GM12878 (cell line): ENCODE measurements around the gene CD48. TPM values are rescaled to one million over a fixed set of nuclear protein-coding genes. Genes with fewer than 3 reads are reported as not detected.

Experiments
- ATAC-seq: fragments of 200-7000 bp; cut with Tn5 transposase; 3 replicates; pipeline ENCODE4 v1.9.1; 2020; ENCODE audit warnings: mild to moderate bottlenecking, moderate library complexity
- BruUV-seq: library from RNA; stranded (reverse); fragments of 400-500 nt; replicated peaks from 2 replicates; lab custom pipeline; 2021; lab: Mats Ljungman, UMichigan
- CTCF ChIA-PET: fragments of 300-600 bp; sonication (Branson Sonifier 250); formaldehyde crosslinking; extraction: SDS; loops from one replicate; lab custom pipeline; 2021; ENCODE audit warnings: inconsistent platforms; lab: Yijun Ruan, JAX
- POLR2A ChIA-PET: fragments of 350-600 bp; formaldehyde crosslinking; extraction: SDS; loops from one replicate; lab custom pipeline; 2021; ENCODE audit warnings: inconsistent platforms; lab: Charles Lee
- RAD21 ChIA-PET: fragments of 300-600 bp; sonication (Branson Sonifier 250); formaldehyde crosslinking; loops from one replicate; lab custom pipeline; 2023; ENCODE audit warnings: antibody characterized with exemption; ENCODE audit not compliant: unreplicated experiment; lab: Charles Lee
- SMC1A ChIA-PET: fragments of 300-600 bp; sonication (Branson Sonifier 250); formaldehyde crosslinking; loops from one replicate; lab custom pipeline; 2023; ENCODE audit not compliant: unreplicated experiment, uncharacterized antibody; lab: Charles Lee
- DNase-seq: peaks from one replicate; pipeline ENCODE4 v3.0.0-alpha.2; 2011; ENCODE audit warnings: low read depth, low spot score
- FAIRE-seq: peaks from 3 replicates; lab custom pipeline; 2011; peaks lifted over from hg19 to GRCh38; lab: Jason Lieb, UNC
- H2AFZ ChIP-seq: 2 replicates; pipeline ENCODE4 v1.6.0; 2011; ENCODE audit warnings: low read depth, low read length, control low read depth; ENCODE audit not compliant: control insufficient read depth
- H3K27ac ChIP-seq: 2 replicates; pipeline ENCODE4 v1.5.1; 2011; ENCODE audit warnings: control low read depth; ENCODE audit not compliant: control insufficient read depth, insufficient read depth
- H3K27me3 ChIP-seq, 2 experiments: replicated peaks in 1 of 2; 2 replicates each; pipeline versions ENCODE4 v1.6.0 to v1.6.1; 2011; ENCODE audit warnings: low read length in 1 of 2; ENCODE audit not compliant: control insufficient read depth in 2 of 2, insufficient read depth in 2 of 2
- H3K36me3 ChIP-seq, 2 experiments: 2 replicates each; pipeline ENCODE4 v1.5.1; 2011; ENCODE audit warnings: low read length in 1 of 2; ENCODE audit not compliant: control insufficient read depth in 2 of 2, insufficient read depth in 2 of 2
- H3K4me1 ChIP-seq: 2 replicates; pipeline ENCODE4 v1.6.1; 2011; ENCODE audit warnings: mild to moderate bottlenecking, low read length, moderate library complexity, mixed read lengths; ENCODE audit not compliant: control insufficient read depth, insufficient read depth
- H3K4me2 ChIP-seq: 2 replicates; pipeline ENCODE4 v1.6.0; 2011; ENCODE audit warnings: control low read depth; ENCODE audit not compliant: control insufficient read depth, insufficient read depth
- H3K4me3 ChIP-seq: fragments of 200-600 bp; sonication (generic); 2 replicates; pipeline ENCODE4 v1.5.1; 2016
- H3K79me2 ChIP-seq: 2 replicates; pipeline ENCODE4 v1.6.0; 2011; ENCODE audit warnings: low read length; ENCODE audit not compliant: control insufficient read depth, insufficient read depth
- H3K9ac ChIP-seq: 2 replicates; pipeline ENCODE4 v1.8.0; 2011; ENCODE audit warnings: low read length, control low read depth, mixed read lengths; ENCODE audit not compliant: control insufficient read depth, insufficient read depth
- H3K9me3 ChIP-seq: replicated peaks from 3 replicates; pipeline ENCODE4 v1.5.1; 2011; ENCODE audit warnings: mild to moderate bottlenecking, low read length; ENCODE audit not compliant: control insufficient read depth, insufficient read depth
- H4K20me1 ChIP-seq: 2 replicates; pipeline ENCODE4 v1.6.0; 2011; ENCODE audit not compliant: control insufficient read depth, insufficient read depth
- ATF2 ChIP-seq: IDR thresholded peaks from 2 replicates; pipeline ENCODE4 v1.6.1; 2012; ENCODE audit warnings: low read length, inconsistent platforms
- CHD4 ChIP-seq: fragments of 200-600 bp; sonication (generic); IDR thresholded peaks from 2 replicates; pipeline ENCODE4 v1.6.1; 2016; ENCODE audit warnings: mild to moderate bottlenecking
- IKZF1 ChIP-seq: fragments of 450-650 bp; conservative IDR thresholded peaks from 2 replicates; pipeline ENCODE4 v1.6.1; 2017; ENCODE audit warnings: antibody characterized with exemption, mild to moderate bottlenecking
- NFIC ChIP-seq: IDR thresholded peaks from 2 replicates; pipeline ENCODE4 v1.6.1; 2012; ENCODE audit warnings: low read depth, mild to moderate bottlenecking, inconsistent platforms, low read length, moderate library complexity
- NR2F1 ChIP-seq: fragments of 450-650 bp; conservative IDR thresholded peaks from 2 replicates; pipeline ENCODE4 v1.6.1; 2017; ENCODE audit warnings: mild to moderate bottlenecking
- PML ChIP-seq: IDR thresholded peaks from 2 replicates; pipeline ENCODE4 v1.6.1; 2012; ENCODE audit warnings: low read length, inconsistent platforms
- POU2F2 ChIP-seq: IDR thresholded peaks from 3 replicates; pipeline ENCODE4 v1.6.1; 2011; ENCODE audit warnings: low read depth, mild to moderate bottlenecking, low read length, borderline replicate concordance
- RB1 ChIP-seq: fragments of 450-650 bp; formaldehyde crosslinking; IDR thresholded peaks from 2 replicates; pipeline ENCODE4 v1.6.1; 2017; ENCODE audit warnings: mild to moderate bottlenecking, borderline replicate concordance
- RBBP5 ChIP-seq: fragments of 200-600 bp; sonication (generic); conservative IDR thresholded peaks from 2 replicates; pipeline ENCODE4 v1.6.1; 2016
- RELA ChIP-seq: fragments of 450-650 bp; IDR thresholded peaks from 2 replicates; pipeline ENCODE4 v1.8.0; 2014; ENCODE audit warnings: borderline replicate concordance; ENCODE audit not compliant: partially characterized antibody
- SP1 ChIP-seq: IDR thresholded peaks from one replicate; pipeline ENCODE4 v1.6.1; 2011; ENCODE audit warnings: low read depth, low read length
- SPI1 ChIP-seq: IDR thresholded peaks from 2 replicates; pipeline ENCODE4 v1.6.1; 2011; ENCODE audit warnings: low read depth, mild to moderate bottlenecking, low read length, moderate library complexity, borderline replicate concordance; ENCODE audit not compliant: insufficient read depth
- ZNF622 ChIP-seq: fragments of 450-650 bp; IDR thresholded peaks from 2 replicates; pipeline ENCODE4 v1.6.1; 2017; ENCODE audit warnings: mild to moderate bottlenecking, inconsistent platforms
- ZZZ3 ChIP-seq: IDR thresholded peaks from 2 replicates; pipeline ENCODE4 v1.6.1; 2011; ENCODE audit warnings: low read depth; ENCODE audit not compliant: control insufficient read depth, insufficient read length
- WGBS: methylation state at CpG from one replicate; pipeline ENCODE4 v1.1.6; 2016; ENCODE audit warnings: low lambda C conversion rate; ENCODE audit not compliant: insufficient replicate concordance, insufficient coverage; ENCODE audit errors: missing lambda C conversion rate; 5-methylcytosine and 5-hydroxymethylcytosine counted together
- in situ Hi-C: fragments of 300-500 bp; cut with MboI; formaldehyde crosslinking; loops from 9 replicates; pipeline ENCODE4 v1.14.3; 2018; ENCODE audit warnings: mixed read lengths
- intact Hi-C: fragments of 100-400 bp; cut with micrococcal nuclease; formaldehyde crosslinking; loops from one replicate; pipeline ENCODE4 v1.14.2; 2022; ENCODE audit not compliant: unreplicated experiment
- polyA plus RNA-seq, 11 experiments: library from polyadenylated mRNA; depleted of rRNA in 4 of 11; unstranded in 6 of 11; stranded (reverse) in 5 of 11; fragments of >200 nt; fragmentation: Nextera tagmentation in 4 of 11; fragmentation: Illumina TruSeq in 1 of 11; extraction: Ambion mirVana in 4 of 11; extraction: Trizol in 1 of 11; gene quantifications; 1 replicate in 1 of 11; 2 replicates in 10 of 11; pipeline versions ENCODE4 v1.2.1 to v1.2.3, GENCODE V29; 2011 to 2016; ENCODE audit warnings: inconsistent platforms in 2 of 11, missing spikeins in 2 of 11, low read depth in 1 of 11
- total RNA-seq, 4 experiments: library from RNA; depleted of rRNA in 3 of 4; stranded (reverse); fragments of >200 nt in 3 of 4; fragmentation: Illumina TruSeq in 1 of 4; extraction: Trizol in 1 of 4; gene quantifications; 2 replicates each; pipeline versions ENCODE4 v1.2.1 to v1.2.3, GENCODE V29; 2013 to 2021
- TF ChIP-seq, protein P1 (sequence below): fragments of 450-650 bp; formaldehyde crosslinking; IDR thresholded peaks from 2 replicates; pipeline ENCODE4 v1.4.0; 2022; ENCODE audit warnings: mild to moderate bottlenecking, moderate library complexity
- TF ChIP-seq, protein P2 (sequence below): fragments of 450-650 bp; IDR thresholded peaks from 2 replicates; pipeline ENCODE4 v1.6.1; 2017; ENCODE audit warnings: mild to moderate bottlenecking, moderate library complexity

Gene CD48
- total and polyA plus RNA-seq, 10 of the 15 experiments (the other 5 are each of a cell fraction or from before 2014, with no cell fraction given): 302 to 1,315 (median 430) TPM

GRCh38 chr1:160718210-160718609 lies 6.6 kb upstream of the CD48 start:
- no peak overlapping the region for H3K9ac ChIP-seq
- POLR2A ChIA-PET: interaction anchor here (0.8 to 1.1 kb wide), 2 partner anchors 51 to 395 kb away, joined by 3 to 4 read pairs; no protein-coding TSS in a partner anchor
- no peak for FAIRE-seq

More at GRCh38 chr1:160718210-160718609, 6.6 kb upstream of the CD48 start:
- ATAC-seq (no peak), DNase-seq (no peak)
- SMC1A ChIA-PET: no interaction called here
- no TSS peak for BruUV-seq
- H3K4me3 ChIP-seq: no peak overlapping the region
- RAD21 ChIA-PET: no interaction called here
- no peaks in the 10 kb centered on the region for H3K27me3 ChIP-seq
- intact Hi-C loops (no loop called here), in situ Hi-C loops (no loop called here)
- H3K4me1 ChIP-seq: peaks cover 8% of the 10 kb centered on the region; the same call in 1 of the 2 replicates
- TF ChIP-seq SPI1: no peak
- TF ChIP-seq ZNF622: no peak
- TF ChIP-seq RBBP5: no peak
- no peak for TF ChIP-seq ATF2
- TF ChIP-seq, protein P1, sequence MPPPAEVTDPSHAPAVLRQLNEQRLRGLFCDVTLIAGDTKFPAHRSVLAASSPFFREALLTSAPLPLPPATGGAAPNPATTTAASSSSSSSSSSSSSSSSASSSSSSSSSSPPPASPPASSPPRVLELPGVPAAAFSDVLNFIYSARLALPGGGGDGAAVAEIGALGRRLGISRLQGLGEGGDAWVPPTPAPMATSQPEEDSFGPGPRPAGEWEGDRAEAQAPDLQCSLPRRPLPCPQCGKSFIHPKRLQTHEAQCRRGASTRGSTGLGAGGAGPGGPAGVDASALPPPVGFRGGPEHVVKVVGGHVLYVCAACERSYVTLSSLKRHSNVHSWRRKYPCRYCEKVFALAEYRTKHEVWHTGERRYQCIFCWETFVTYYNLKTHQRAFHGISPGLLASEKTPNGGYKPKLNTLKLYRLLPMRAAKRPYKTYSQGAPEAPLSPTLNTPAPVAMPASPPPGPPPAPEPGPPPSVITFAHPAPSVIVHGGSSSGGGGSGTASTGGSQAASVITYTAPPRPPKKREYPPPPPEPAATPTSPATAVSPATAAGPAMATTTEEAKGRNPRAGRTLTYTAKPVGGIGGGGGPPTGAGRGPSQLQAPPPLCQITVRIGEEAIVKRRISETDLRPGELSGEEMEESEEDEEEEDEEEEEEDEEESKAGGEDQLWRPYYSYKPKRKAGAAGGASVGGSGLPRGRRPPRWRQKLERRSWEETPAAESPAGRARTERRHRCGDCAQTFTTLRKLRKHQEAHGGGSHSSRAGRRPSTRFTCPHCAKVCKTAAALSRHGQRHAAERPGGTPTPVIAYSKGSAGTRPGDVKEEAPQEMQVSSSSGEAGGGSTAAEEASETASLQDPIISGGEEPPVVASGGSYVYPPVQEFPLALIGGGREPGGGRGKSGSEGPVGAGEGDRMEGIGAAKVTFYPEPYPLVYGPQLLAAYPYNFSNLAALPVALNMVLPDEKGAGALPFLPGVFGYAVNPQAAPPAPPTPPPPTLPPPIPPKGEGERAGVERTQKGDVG (CRISPR knock-in tag): no peak
- no peak for TF ChIP-seq CHD4
- no peak for TF ChIP-seq NFIC
- no peak for TF ChIP-seq ZZZ3
- no peak for TF ChIP-seq RELA
- TF ChIP-seq RB1: no peak
- TF ChIP-seq, protein P2, sequence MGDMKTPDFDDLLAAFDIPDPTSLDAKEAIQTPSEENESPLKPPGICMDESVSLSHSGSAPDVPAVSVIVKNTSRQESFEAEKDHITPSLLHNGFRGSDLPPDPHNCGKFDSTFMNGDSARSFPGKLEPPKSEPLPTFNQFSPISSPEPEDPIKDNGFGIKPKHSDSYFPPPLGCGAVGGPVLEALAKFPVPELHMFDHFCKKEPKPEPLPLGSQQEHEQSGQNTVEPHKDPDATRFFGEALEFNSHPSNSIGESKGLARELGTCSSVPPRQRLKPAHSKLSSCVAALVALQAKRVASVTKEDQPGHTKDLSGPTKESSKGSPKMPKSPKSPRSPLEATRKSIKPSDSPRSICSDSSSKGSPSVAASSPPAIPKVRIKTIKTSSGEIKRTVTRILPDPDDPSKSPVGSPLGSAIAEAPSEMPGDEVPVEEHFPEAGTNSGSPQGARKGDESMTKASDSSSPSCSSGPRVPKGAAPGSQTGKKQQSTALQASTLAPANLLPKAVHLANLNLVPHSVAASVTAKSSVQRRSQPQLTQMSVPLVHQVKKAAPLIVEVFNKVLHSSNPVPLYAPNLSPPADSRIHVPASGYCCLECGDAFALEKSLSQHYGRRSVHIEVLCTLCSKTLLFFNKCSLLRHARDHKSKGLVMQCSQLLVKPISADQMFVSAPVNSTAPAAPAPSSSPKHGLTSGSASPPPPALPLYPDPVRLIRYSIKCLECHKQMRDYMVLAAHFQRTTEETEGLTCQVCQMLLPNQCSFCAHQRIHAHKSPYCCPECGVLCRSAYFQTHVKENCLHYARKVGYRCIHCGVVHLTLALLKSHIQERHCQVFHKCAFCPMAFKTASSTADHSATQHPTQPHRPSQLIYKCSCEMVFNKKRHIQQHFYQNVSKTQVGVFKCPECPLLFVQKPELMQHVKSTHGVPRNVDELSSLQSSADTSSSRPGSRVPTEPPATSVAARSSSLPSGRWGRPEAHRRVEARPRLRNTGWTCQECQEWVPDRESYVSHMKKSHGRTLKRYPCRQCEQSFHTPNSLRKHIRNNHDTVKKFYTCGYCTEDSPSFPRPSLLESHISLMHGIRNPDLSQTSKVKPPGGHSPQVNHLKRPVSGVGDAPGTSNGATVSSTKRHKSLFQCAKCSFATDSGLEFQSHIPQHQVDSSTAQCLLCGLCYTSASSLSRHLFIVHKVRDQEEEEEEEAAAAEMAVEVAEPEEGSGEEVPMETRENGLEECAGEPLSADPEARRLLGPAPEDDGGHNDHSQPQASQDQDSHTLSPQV: no peak
- no peak for TF ChIP-seq POU2F2
- no peak for TF ChIP-seq IKZF1
- no peak for TF ChIP-seq PML
- TF ChIP-seq SP1: no peak
- TF ChIP-seq NR2F1: no peak
- H3K36me3 ChIP-seq: no peaks in the 10 kb centered on the region
- CTCF ChIA-PET: interaction anchor here (1.1 kb wide), 1 partner anchor 50 kb away, joined by 3 read pairs; no protein-coding TSS in a partner anchor
- no peak overlapping the region for H3K27ac ChIP-seq
- peaks cover under 1% of the 10 kb centered on the region for H3K79me2 ChIP-seq
- H4K20me1 ChIP-seq: no peaks in the 10 kb centered on the region
- WGBS: 91% methylated on average over 4 of the region's 4 CpGs
- no peak overlapping the region for H2AFZ ChIP-seq
- no peaks in the 10 kb centered on the region for H3K9me3 ChIP-seq
- no peak overlapping the region for H3K4me2 ChIP-seq
